Measurements from ENCODE around the gene HLCS.

HLCS gene

DNA sequence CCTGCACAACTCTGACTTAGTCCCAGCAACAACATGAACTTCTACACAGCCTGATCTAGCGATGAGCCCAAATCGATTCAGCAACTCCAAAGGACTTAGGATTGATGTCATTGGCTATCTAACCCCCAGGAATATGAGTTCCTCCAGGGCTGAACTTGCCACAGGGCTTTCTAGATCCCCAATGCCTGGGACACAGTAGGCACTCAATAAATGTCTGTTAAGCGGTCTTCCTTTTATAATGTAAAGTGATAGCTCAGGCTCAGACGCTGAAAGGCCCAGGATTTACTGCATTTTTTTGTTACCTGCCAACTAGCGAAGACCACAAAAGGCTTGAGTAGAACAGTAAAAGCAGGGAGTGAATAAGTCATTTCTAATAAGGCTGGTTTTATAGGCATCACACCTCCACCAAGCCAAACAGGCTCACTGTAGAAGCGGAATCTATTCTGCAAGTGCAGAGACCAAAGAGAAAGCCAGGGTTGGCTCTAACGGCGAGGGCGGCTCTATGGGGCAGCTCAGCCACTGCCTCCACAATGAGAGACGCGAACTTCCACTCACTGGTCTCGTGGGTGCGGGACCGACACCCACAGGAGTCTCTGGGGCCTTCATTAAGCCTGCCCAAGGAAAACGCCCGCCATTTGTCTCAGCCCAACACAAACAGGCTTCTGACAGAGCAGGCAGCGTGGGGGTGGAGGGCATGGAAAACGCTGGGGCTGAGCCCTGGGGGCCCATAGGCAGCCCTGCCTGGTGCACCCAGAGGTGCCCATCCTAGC, 52.0 kb downstream of the HLCS start:
- no peak for DNase-seq

DNA sequence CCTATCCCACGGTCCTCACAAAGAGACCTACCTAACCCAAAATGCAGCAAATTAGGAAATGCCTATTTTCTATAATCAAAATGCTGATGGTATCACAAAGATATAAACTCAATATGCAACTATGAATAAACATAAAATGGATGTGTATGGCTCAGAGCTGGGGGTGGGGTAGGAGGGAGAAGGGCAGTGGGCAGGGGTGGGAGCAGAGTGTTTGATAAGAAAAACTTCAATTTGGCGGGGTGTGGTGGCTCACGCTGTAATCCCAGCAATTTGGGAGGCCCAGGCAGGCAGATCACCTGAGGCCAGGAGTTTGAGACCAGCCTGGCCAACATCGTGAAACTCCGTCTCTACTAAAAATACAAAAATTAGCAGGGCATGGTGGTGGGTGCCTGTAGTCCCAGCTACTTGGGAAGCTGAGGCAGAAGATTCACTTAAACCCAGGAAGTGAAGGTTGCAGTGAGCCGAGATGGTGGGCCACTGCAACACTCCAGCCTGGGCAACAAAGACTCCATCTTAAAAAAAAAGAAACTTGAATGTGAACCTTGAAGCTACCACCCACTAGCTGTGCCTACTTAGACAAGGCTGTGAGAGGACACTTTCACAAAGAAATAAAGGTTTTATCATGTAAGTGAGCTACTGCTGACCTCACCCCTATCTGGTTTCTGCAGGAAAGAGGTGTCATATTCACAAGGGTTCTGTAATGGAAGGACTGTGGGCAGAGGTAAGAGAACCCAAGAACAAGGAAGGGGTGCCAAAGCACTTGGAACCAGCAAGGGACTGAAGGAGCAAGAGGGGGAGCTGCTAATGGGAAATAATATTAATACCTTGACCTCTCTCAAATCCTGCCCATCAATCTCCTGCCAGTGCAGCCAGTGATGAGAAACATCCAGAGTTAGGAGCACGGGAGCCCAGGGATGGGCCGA, 53.0 kb downstream of the HLCS start:
- DNase-seq: no peak

DNA sequence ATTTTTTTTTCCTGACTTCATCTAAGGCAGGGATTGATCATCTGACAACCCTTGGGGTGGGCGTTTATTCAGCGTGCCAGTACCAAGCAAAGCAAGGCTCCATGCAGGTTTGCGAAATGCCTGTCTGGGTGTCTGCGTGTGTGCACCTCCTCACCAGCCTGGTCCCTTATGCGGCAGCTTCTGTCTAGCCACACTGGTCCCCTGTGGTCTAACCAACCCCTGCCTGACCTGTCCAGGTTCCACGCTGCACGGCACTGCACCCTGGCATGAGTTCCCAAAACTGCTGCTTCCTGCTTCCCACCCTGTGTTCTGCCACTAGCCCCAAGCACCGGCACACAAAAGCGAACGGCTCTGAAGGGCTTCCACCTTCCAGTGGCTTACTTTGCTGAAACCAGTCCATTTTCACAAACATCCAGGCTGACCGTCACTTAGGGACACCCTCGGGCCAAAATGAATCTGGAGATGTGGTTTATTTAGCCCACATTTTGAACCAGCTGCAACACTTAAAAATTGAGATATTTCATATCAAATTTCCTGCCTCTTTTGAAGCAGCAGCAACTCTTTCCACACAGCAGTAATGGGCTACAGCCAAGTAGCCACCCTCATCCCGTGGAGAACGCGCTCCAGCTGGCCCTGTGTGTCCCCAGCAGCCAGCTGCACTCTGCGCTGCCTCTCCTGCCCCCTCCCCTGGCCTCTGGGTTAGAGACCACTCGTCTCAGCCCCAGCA, 55.7 kb downstream of the HLCS start:
- DNase-seq: no peak

DNA sequence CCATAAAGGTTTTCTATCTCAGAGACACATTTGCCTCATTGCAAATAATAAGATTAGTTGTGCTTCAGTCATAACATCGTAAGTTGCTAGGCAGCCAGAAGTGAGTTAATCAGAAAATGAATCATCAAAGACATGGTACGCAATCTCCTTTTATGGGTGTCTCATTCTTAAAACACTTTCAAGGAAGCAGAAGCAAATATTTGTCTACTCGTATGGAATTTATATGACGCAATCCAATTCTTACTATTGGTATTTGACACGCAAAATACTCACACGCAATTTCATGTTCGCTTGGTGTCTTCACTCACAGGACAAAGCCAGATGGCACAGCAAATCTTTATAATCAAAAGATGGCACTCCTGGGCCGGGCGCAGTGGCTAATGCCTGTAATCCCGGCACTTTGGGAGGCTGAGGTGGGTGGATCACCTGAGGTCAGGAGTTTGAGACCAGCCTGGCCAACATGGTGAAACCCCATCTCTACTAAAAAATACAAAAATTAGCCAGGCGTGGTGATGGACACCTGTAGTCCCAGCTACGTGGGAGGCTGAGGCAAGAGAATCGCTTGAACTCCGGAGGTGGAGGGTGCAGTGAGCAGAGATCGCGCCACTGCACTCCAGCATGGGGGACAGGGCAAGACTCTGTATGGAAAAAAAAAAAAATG, 56.4 kb downstream of the HLCS start:
- DNase-seq: no peak

DNA sequence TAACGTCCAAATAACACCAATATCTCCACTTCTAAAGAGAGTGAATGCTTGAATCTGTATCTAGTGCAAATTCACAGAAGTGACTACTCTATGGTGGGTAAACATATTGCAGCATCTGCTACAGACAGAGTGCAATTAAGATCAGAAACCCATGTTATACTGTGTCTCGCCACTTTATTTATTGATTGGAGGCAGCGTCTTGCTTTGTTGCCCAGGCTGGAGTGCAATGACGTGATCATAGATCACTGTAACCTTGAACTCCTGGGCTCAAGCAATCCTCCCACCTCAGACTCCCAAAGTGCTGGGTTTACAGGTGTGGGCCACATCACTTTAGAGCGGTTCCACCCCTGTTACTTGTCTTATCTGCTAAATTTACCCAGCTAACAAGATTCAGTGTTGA, 57.0 kb downstream of the HLCS start:
- no peak for DNase-seq

DNA sequence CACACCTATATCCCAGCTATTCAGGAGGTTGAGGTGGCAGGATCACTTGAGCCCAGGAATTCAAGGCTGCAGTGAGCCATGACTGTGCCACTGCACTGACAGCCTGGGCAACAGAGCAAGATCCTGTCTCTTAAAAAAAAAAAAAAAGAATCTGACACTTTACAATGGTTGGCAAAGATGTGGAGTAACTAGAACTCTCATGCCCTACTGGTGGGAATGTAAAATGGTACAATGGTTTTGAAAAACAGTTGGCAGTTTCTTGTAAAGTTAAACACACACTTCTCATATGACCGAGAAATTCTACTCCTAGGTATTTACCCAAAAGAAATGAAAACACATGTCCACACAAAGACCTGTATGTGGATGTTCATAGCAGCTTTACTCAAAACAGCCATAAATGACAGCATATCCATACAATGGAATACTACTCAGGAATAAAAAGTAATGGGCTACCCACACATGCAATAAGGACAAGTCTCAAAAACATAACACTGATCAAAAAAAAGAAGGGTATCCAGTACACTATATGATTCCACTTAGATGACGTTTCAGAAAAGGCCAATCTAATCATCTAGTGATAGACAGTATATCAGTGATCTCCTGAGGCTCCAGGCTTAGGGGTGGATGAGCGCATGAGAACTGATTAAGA, 58.1 kb downstream of the HLCS start:
- no peak for DNase-seq

DNA sequence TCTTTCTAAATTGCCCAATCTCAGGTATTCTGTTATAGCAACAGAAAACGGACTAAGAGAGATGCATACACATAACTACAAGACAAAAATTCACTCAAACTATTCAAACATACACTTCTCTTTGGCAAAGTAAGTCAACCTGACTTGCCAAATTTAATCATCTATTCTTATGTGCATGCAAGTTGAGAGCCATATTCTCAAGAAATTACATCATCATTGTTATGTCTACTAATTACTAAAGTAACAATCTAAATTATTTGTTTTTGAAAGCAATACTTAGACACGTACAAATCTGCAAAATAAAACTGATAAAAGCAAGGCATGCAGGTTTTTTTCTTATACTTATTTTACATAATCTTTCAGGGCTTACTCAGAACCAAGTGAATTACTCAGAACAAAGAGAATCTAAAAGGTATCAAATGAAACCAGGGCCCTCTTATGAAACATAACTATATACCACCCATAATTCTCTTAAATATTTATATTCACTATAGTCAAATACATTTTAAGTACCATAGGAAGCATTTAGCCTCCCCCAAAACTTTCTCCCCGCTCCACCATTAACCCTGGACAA, 62.3 kb downstream of the HLCS start:
- no peak for DNase-seq

DNA sequence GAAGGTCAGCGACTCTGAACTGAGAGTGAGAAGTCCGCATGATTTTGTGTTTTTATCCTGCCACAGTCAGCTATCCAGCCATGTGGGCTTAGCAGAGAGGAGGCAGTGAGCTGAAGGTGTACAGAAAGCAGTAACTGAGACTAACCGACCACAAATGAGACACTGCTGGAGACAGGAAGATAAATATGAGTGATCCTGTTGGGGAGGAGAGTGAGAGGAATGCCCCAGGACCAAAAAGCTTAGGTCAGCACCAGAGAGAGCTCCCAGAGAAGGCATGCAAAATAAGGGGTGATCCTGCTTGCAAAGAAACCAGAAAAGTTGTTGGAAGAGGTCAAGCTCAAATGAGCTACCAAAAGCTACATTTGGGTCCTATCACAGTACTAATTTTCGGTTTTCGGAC, 63.7 kb downstream of the HLCS start:
- DNase-seq: no peak

DNA sequence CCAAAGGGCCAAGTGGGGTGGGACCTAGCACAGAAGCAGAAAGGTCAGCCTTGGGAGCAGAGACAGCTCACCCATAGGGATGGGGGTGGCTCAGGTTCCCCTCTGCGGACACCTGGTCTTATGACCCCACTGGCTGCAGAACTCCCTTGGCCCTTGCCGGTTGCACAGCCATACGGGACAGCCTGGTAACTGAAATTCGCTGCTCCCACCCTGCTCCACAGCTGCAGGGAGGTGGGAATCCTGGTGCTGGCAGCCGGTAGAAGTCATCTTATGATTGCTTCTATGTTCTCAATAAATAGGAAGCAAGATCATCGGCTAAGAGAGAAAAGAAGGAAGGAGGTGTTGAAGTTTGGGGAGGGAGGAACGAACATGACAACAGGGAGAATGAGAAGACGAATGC, 64.1 kb downstream of the HLCS start:
- no peak for DNase-seq

DNA sequence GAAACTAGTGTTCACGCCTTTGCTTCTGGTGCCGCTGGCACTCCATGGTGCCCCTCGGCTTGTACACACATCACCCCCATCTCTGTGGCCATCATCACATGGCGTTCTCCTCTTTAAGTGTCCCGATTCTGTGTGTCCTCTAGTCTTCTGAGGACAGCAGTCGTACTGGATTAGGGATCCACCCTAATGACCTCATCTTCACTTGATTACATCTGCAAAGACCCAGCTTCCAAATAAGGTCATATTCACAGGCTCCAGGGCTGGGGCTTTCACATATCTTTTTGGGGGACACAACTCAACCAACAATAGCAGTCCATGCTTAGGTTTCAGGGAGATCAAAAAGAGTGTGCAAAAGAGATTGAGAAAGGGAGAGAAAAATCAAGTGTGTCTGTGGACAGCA, 64.9 kb downstream of the HLCS start:
- DNase-seq: no peak

DNA sequence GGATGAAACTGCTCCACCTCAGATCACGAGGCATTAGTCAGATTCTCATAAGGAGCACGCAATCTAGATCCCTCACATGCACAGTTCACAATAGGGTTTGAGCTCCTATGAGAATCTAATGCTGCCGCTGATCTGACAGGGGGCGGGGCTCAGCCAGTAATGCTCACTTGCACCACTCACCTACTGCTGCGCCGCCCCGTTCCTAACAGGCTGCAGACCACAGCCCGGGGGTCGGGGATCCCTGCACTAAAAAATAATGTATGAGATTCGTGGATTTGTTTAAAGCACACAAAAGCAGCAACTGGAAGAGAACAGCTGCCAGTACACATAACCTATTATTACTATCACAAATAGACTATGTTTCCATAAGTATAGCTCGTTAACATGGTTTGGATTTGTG, 72.9 kb downstream of the HLCS start:
- DNase-seq: no peak

DNA sequence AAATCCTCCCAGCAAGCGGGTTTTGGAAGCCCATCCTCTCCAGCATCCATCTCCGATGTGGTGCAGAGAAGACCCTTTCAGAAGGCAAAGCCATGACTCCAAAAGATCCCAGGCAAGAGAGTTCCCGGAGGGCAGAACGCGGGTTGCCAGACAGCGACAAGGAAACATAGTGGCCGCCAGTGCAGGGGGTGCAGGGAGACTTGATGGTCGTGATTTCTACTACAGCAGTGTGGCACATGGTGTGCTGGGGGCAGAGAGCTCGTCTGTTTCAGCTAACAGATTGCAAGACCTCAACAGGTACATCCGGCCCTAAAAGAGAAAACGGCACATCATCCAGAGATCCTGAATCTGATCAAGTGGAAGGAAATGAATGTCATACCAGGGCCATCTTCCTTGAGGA, 74.3 kb downstream of the HLCS start:
- DNase-seq: no peak

DNA sequence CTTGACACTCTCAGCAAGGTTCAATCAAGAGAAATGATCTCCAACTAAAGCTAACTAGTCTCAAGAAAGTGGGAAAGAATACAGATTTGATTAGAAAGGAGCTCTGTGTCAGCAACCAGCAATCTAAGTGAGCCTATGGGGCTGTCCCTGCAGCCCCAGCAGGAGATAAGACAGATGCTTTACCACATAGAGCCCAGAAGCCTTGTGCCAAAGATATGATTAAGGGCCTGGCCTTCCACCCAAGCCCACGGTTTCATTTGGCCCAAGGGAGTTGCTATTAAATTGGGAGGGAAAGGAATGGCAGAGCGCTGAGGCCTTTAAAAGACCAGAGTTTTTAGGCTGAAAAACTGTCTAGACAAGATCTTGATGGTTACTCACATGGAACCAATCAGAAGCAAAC, 74.8 kb downstream of the HLCS start:
- DNase-seq: no peak

DNA sequence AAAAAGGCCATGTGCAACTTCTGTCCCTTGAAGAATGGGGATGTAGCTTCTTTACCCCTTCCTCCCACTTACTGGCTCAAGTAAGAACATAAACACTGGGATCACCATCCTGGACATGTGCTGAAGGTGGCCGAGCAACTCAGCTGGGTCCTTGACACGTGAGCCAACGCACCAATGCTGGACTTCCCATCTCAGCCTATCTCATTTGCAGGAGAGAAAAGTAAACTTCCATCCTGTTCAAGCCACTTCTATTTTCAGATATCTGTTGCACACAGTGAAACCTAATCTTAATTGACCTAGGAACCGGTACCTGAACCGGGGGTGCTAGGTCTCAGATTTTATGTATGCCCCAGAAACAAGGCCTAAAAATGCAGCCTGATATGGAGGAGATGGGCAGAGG, 75.3 kb downstream of the HLCS start:
- no peak for DNase-seq

DNA sequence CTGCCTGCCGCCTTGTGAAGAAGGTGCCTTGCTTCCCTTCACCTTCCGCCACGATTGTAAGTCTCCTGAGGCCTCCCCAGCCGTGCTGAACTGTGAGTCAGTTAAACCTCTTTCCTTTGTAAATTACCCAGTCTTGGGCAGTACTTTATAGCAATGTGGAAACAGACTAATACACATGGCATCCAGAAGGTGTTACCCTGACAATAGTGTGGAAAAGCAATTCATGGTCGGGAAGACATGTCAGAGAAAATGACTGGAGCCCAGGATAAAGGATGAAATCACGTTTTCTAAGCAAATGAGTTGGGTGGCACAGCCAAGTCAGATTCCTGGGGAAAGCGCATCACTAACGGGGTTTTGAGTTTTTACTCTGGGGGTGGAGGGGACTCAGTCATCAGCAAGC, 76.4 kb downstream of the HLCS start:
- no peak for DNase-seq

DNA sequence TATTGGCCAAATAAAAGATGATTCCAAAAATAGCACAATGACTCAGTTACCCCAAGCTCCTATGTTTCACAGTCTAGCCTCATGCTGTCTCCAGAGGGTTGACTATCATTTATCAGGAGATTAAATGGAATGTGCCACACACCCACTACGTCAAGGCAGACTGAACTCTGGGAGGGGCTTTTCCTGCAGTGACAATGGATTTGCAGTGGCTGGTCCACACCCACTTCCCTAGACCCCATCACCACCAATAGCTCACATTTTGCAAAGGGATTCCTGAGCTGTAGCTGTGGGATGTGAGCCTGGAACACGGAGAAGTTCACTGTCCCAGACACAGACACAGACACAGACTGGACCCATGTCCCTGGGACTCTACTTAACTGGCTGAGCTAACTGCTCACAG, 77.1 kb downstream of the HLCS start:
- no peak for DNase-seq

DNA sequence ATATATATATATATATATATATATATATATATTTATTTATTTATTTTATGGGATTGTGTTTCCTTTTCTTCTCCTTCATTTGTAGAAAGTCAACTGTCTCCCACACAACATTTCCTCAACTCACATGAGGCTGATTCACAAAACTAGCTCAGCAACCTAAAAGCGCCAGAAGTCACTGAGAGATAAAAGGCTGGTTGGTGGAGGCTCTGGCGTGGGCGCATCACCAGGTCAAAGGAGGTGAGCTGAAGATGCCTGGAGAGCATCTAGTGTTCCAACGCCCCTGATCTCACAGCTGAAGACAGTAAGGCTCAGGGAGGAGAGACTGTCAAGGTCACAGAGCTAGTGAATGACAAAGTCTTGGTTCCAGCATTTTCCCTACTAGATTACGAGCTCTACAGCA, 78.0 kb downstream of the HLCS start:
- no peak for DNase-seq

DNA sequence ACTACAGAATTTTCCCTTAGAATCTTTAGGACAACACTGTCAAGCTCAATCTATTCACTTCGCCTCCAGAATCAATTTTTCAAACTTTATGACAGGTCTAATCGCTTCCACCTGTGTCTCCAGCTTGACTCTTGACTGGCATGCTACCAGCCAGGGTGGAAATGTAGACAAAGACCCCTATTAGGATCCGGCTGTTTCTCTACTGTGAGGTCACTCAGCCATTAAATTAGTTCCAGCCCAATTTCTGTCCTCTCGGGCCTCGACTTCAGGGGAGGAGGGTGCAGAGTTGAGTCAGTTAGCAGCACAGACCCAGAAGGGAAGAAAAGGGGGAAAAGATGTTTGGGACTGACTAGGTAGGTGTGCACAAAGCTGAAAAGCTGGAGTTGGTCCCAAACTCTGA, 78.5 kb downstream of the HLCS start:
- DNase-seq: no peak

DNA sequence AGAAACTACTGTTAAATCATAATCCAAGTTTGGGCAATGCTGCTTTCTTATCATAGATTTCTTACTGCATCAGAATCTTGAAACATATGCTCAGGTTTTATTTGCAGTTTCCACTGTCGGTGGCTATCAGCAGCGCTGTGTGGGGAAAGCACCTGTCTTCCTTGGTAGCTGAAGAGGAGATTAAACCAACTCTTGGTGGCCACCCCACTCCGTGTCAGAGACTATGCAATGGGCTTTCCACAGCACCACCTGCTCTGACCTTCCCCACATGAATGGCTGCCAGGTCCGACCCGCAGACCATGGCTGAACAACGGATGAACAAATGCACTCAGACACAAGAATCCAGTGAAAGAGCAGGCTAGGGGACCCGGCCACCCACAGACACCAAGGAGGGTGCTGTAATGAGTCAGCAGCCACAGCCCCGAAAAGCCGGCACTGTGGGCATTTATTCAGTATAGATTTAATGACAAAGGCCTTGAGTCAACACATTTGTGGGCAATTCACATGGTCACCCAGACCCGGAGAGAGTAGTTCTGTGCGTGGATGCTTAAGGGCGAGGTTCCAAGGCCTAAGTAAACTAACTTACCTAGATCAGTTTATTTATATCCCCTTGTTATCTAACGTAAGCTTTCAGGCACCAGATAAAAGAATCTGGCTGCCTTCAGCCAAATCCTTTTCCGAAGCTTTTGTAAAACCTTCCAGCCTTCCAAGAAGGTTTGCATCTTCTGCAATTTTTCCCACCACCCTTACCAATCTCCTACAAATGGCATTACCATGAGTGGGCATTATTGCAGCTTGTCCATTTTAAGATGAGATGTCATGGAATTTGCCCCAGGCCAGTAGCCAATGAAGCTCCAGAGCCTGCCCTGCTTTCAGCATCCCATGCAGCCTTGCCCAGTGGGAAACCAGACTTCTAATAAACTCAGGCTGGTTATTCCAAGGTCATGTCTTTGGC, 82.7 kb downstream of the HLCS start:
- DNase-seq: no peak

DNA sequence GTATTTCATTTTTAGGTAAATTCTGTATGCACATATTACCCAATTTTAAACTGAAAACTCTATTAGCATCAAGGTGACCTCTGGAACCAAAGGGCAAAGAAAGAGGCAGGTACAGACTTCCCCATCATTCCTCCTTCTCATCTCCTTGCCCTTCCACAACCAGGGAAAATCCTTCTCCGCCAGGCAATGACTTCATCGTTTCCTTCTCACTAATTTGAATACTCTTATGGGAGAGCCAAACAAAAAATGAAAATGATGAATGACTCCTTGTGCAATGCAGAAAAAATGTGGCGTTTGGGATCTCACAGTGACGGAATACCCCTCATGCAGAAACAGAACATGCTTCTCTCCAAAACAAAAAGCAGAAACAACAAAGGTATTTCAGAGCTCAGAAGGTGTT, 83.7 kb downstream of the HLCS start:
- DNase-seq: no peak

DNA sequence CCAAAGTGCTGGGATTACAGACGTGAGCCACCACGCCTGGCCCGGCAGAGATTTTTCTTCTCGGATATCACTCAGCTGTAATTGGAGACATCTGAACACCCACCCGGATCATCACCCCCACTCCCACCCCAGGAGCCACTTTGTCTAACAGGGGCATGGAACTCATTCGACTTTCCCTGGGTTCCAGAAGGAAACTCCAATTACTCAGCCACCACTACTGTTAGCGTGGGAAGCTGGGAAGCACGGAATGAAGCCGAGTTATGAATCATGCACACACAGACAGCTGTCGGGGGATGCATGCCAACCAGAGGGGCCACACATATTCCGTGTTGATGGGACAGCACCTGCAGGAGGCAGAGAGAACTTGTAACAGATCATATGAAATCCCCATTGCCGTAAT, 85.2 kb downstream of the HLCS start:
- no peak for DNase-seq
